Stomach (tissue), 4 donors: Measurements from ENCODE around the gene BIRC6.

Experiments used
- CTCF ChIP-seq, 7 experiments: fragments of 450-650 bp in 4 of 7; fragments of 200-600 bp in 3 of 7; sonication (generic) in 3 of 7; IDR thresholded peaks; one replicate each; pipeline ENCODE4 v1.5.1; 2016 to 2019; ENCODE audit warnings: antibody characterized with exemption in 7 of 7, control low read depth in 2 of 7, mild to moderate bottlenecking in 1 of 7
- POLR2A ChIP-seq, 4 donors: fragments of 450-650 bp; IDR thresholded peaks; one replicate each; pipeline ENCODE4 v1.6.1; 2016; ENCODE audit warnings: antibody characterized with exemption in 4 of 4, control low read depth in 2 of 4, mild to moderate bottlenecking in 1 of 4, moderate library complexity in 1 of 4
- POLR2AphosphoS5 ChIP-seq, 3 donors: sonication (generic); formaldehyde crosslinking; IDR thresholded peaks; one replicate each; pipeline ENCODE4 v1.6.1; 2016; ENCODE audit warnings: antibody characterized with exemption in 3 of 3

GRCh38 chr2:32423536-32423935 lies 66.7 kb downstream of the BIRC6 start:
- TF ChIP-seq CTCF (IDR thresholded peaks at IDR 0.05) (no peak), POLR2A (IDR thresholded peaks at IDR 0.05) (no peak), POLR2AphosphoS5 (IDR thresholded peaks at IDR 0.05) (no peak)
